CD8-positive, alpha-beta memory T cell (primary cell): Measurements from ENCODE around the gene DNAJB12. TPM values are rescaled to one million over a fixed set of nuclear protein-coding genes. Genes with fewer than 3 reads are reported as not detected.

Source experiments
- CTCF ChIA-PET: fragments of 350-600 bp; sonication (Branson Sonifier 250); formaldehyde crosslinking; loops from one replicate; lab custom pipeline; 2021; ENCODE audit warnings: antibody characterized with exemption; lab: Charles Lee
- POLR2A ChIA-PET: fragments of 350-600 bp; sonication (Branson Sonifier 250); formaldehyde crosslinking; loops from one replicate; lab custom pipeline; 2021; ENCODE audit warnings: antibody characterized with exemption; lab: Charles Lee
- DNase-seq, 5 donors: peaks; one replicate each; pipeline versions ENCODE4 v3.0.0 to v3.0.0-alpha.2; 2020 to 2022; ENCODE audit warnings: mixed read lengths in 1 of 5
- H3K27ac ChIP-seq: one replicate; pipeline ENCODE4 v1.7.0; 2013; ENCODE audit warnings: low read depth, mild to moderate bottlenecking, low read length, moderate library complexity
- H3K27me3 ChIP-seq: 2 replicates; pipeline ENCODE4 v1.7.0; 2013; ENCODE audit warnings: low read length, mild to moderate bottlenecking; ENCODE audit not compliant: insufficient read depth, poor library complexity, severe bottlenecking
- H3K36me3 ChIP-seq: 2 replicates; pipeline ENCODE4 v1.7.0; 2013; ENCODE audit warnings: mild to moderate bottlenecking, low read length, moderate library complexity; ENCODE audit not compliant: insufficient read depth
- H3K4me1 ChIP-seq: 2 replicates; pipeline ENCODE4 v1.7.0; 2013; ENCODE audit warnings: mild to moderate bottlenecking, low read length, moderate library complexity; ENCODE audit not compliant: insufficient read depth
- H3K4me3 ChIP-seq: 2 replicates; pipeline ENCODE4 v1.7.0; 2013; ENCODE audit warnings: mild to moderate bottlenecking, low read length
- H3K9me3 ChIP-seq: 2 replicates; pipeline ENCODE4 v1.7.0; 2013; ENCODE audit warnings: mild to moderate bottlenecking, low read length
- H3K27ac Mint-ChIP-seq, 8 donors: one replicate each; pipeline ENCODE4 v1.8.0; 2020 to 2021; ENCODE audit warnings: mixed read lengths in 8 of 8, mild to moderate bottlenecking in 6 of 8, inconsistent platforms in 3 of 8, moderate library complexity in 3 of 8
- H3K27me3 Mint-ChIP-seq, 2 donors: one replicate each; pipeline ENCODE4 v1.8.0; 2020 to 2021; ENCODE audit warnings: mixed read lengths in 2 of 2, mild to moderate bottlenecking in 1 of 2, moderate library complexity in 1 of 2
- H3K36me3 Mint-ChIP-seq, 3 donors: one replicate each; pipeline ENCODE4 v1.8.0; 2020 to 2021; ENCODE audit warnings: mixed read lengths in 3 of 3, inconsistent platforms in 1 of 3, mild to moderate bottlenecking in 1 of 3
- H3K4me1 Mint-ChIP-seq, 3 donors: one replicate each; pipeline ENCODE4 v1.8.0; 2020 to 2021; ENCODE audit warnings: mixed read lengths in 3 of 3, inconsistent platforms in 1 of 3, mild to moderate bottlenecking in 1 of 3
- H3K4me3 Mint-ChIP-seq, 7 donors: one replicate each; pipeline ENCODE4 v1.8.0; 2020 to 2021; ENCODE audit warnings: mixed read lengths in 7 of 7, mild to moderate bottlenecking in 6 of 7, moderate library complexity in 4 of 7, inconsistent platforms in 2 of 7
- H3K9me3 Mint-ChIP-seq, 5 donors: one replicate each; pipeline ENCODE4 v1.8.0; 2020 to 2022; ENCODE audit warnings: mixed read lengths in 5 of 5, mild to moderate bottlenecking in 3 of 5, moderate library complexity in 2 of 5, inconsistent platforms in 1 of 5
- polyA plus RNA-seq: library from polyadenylated mRNA; unstranded; fragments of 300-500 nt; fragmentation: Illumina TruSeq; gene quantifications from one replicate; pipeline ENCODE4 v1.2.3, GENCODE V29; 2021
- total RNA-seq, 2 experiments: library from RNA; stranded (reverse); gene quantifications; one replicate each; pipeline ENCODE4 v1.2.3, GENCODE V29; 2021

Gene DNAJB12
- total and polyA plus RNA-seq, 3 experiments from 2014 or later = 28.0 to 30.4 (median 29.4) TPM

DNA sequence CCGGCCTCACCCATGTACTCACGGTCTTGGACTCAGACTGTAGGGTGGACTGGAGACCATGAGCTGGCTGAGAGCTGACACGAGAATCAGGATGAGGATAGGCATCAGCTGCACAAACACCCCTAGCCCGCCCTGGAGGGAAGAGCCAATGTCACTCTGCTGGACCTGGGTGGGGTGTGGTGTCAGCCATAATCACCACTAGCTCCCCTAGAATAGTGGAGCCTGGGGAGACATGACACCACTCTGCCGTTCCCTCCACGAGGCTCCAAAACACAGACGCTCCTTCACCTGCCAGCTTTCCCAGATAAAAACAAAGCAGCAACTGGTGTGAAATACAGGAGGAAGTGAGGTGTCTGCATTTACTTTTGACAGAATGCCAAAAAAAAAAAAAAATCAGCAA is 16.5 kb downstream of the DNAJB12 start:
- H3K4me1 Mint-ChIP-seq = peaks cover 44 to 60% (median 46%) of the 10 kb centered on the region in 3 donors

DNA sequence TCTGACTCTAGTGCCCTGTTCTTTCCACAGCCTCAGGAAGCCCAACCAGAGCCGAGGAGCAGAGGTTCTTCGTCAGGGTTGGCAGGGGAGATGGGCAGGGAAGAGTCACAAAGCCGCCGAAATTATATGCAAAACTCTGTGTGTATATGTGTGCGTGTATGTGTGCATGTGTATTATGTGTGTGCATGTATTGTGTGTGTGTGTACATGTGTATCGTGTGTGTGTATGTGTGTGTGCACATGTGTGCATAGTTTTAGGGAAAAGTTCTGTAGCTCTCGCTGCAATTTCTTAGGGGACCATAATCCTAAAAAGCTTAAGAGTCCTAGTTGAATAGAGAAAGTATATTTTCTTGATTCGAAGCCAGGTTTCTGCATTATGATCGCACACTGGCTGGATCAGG is 17.0 kb downstream of the DNAJB12 start:
- H3K36me3 ChIP-seq = peaks cover 16% of the 10 kb centered on the region
- no peak overlapping the region for H3K27ac ChIP-seq
- Mint-ChIP-seq H3K27me3 (no peaks in the 10 kb centered on the region), H3K27ac (peak overlapping the region in 4 of 8 donors; percentile 12 to 90 (median 50)), H3K36me3 (peaks cover 0 to 42% (median 6%) of the 10 kb centered on the region in 3 donors), H3K9me3 (no peaks in the 10 kb centered on the region), H3K4me3 (peak overlapping the region in 1 of 7 donors; percentile 51), H3K4me1 (peaks cover 49 to 64% (median 50%) of the 10 kb centered on the region in 3 donors)
- DNase-seq = no peak
- ChIA-PET POLR2A (interaction anchor here (1.0 to 1.3 kb wide), 2 partner anchors 122 to 289 kb away, joined by 3 read pairs; partner anchors contain the start of genes ANAPC16 and ASCC1), CTCF (interaction anchor here (0.5 to 7.3 kb wide), 41 partner anchors 8 to 441 kb away, joined by 3 to 88 read pairs (median 5); partner anchors contain the start of genes ANAPC16, ASCC1, DDIT4 and DNAJB12)
- H3K4me1 ChIP-seq = peaks cover 51% of the 10 kb centered on the region
- no peaks in the 10 kb centered on the region for H3K9me3 ChIP-seq
- no peaks in the 10 kb centered on the region for H3K27me3 ChIP-seq
- no peak overlapping the region for H3K4me3 ChIP-seq

More for the DNA sequence above, 16.5 kb downstream of the DNAJB12 start:
- H3K27ac Mint-ChIP-seq = peak overlapping the region in 4 of 8 donors; percentile 12 to 90 (median 50)
- H3K9me3 Mint-ChIP-seq = no peaks in the 10 kb centered on the region
- H3K4me3 ChIP-seq = no peak overlapping the region
- H3K4me1 ChIP-seq = peaks cover 46% of the 10 kb centered on the region
- H3K36me3 ChIP-seq = peaks cover 16% of the 10 kb centered on the region
- peak overlapping the region in 1 of 7 donors; percentile 51 for H3K4me3 Mint-ChIP-seq
- DNase-seq = no peak
- H3K9me3 ChIP-seq = no peaks in the 10 kb centered on the region
- POLR2A ChIA-PET = interaction anchor here (1.2 kb wide), 1 partner anchor 65 kb away, joined by 3 read pairs; the partner anchor contains the start of gene DDIT4
- H3K27me3 ChIP-seq = no peaks in the 10 kb centered on the region
- CTCF ChIA-PET = interaction anchor here (0.9 to 7.3 kb wide), 23 partner anchors 9 to 442 kb away, joined by 3 to 88 read pairs (median 6); partner anchors contain the start of genes ANAPC16, ASCC1, DDIT4 and SPOCK2
- H3K27me3 Mint-ChIP-seq = no peaks in the 10 kb centered on the region
- H3K27ac ChIP-seq = no peak overlapping the region
- peaks cover 0 to 47% (median 6%) of the 10 kb centered on the region in 3 donors for H3K36me3 Mint-ChIP-seq

DNA sequence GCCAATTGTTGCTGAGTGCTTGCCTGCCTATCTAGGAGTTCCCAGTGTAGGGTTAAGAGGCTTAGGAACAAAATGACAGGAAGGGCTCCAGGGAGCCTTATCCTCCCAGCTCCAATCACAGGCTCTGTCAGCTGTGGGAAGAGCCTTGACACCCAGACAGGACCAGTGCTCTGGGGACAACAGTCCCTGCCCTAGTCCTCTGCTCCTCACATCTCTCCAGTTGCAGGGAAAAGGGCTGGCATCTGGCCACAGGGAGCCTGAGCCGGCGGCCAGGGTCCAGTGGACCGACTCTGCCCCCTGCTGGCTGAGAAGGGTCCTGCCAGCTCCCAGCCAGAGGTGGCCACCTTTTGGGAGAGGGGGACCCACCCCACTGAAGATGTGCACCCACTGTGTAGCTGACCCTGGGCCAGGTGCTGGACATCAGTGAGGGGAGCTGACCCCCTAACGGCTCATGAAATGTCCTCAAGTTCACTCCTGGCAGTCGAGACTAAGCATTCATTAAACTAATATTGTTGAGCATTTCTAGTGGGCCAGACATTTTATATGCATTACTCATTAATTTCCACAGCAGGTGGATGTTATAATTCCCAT is 17.6 kb downstream of the DNAJB12 start:
- Histone ChIP-seq H3K27me3 (no peaks in the 10 kb centered on the region), H3K4me1 (peaks cover 57% of the 10 kb centered on the region), H3K36me3 (peaks cover 16% of the 10 kb centered on the region), H3K4me3 (no peak overlapping the region), H3K9me3 (no peaks in the 10 kb centered on the region), H3K27ac (no peak overlapping the region)
- ChIA-PET CTCF (interaction anchor here (0.5 to 7.3 kb wide), 42 partner anchors 8 to 441 kb away, joined by 3 to 88 read pairs (median 5); partner anchors contain the start of genes ANAPC16, ASCC1, DDIT4 and DNAJB12), POLR2A (interaction anchor here (1.0 to 1.3 kb wide), 3 partner anchors 122 to 289 kb away, joined by 3 to 4 read pairs (median 3); partner anchors contain the start of genes ANAPC16, ASCC1 and SPOCK2)
- Mint-ChIP-seq H3K4me1 (peaks cover 54 to 70% (median 55%) of the 10 kb centered on the region in 3 donors), H3K4me3 (peak overlapping the region in 3 of 7 donors; percentile 28 to 50 (median 32)), H3K36me3 (peaks cover 0 to 37% (median 6%) of the 10 kb centered on the region in 3 donors), H3K27me3 (no peaks in the 10 kb centered on the region), H3K27ac (peak overlapping the region in 7 of 8 donors; percentile 50 to 98 (median 92)), H3K9me3 (no peaks in the 10 kb centered on the region)
- DNase-seq = peak; percentile 41 to 71 (median 57)

DNA sequence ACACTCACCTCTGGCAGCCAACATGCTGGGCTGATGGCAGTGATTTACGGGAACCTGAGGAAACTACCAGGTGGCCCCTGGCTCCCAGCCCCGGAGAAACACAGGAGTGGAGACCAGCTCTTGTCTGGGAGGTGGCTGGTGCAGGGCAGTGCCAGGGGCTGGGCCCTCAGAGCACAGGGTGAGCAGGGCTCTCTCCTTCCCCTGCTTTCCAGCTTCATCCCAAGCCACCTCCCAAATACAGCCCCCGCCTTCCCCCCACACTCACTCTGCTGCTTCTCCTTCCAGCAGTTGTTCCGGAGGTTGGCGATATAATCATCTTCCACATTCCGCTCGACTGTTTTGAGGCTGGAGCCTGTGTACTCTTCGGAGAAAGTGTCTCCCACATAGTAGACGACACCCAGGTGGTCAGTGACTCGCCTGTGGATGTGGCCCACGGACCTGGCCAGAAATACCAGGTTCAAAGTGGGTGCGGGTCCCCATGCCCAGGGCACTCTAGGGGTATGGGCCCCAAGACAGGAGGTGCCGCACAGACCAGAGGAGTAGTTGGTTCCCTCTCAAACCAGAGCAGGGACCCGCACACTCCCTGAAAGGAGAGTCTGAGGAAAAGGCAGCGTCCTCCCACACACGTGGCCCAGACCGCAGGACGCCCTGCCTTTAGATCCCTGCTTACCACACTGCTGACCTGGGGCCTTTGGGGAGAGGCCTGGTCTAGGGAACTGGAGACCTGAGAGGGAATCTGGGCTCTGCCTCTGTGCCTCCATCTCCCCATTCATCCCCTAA is 18.3 kb downstream of the DNAJB12 start:
- Histone ChIP-seq H3K36me3 (peaks cover 16% of the 10 kb centered on the region), H3K9me3 (no peaks in the 10 kb centered on the region), H3K4me1 (peaks cover 64% of the 10 kb centered on the region), H3K4me3 (no peak overlapping the region), H3K27ac (no peak overlapping the region), H3K27me3 (no peaks in the 10 kb centered on the region)
- Mint-ChIP-seq H3K27ac (peak overlapping the region; percentile 1 to 99 (median 94)), H3K9me3 (no peaks in the 10 kb centered on the region), H3K4me3 (peak overlapping the region in 4 of 7 donors; percentile 32 to 78 (median 50)), H3K4me1 (peaks cover 59 to 73% (median 61%) of the 10 kb centered on the region in 3 donors), H3K36me3 (peaks cover 0 to 32% (median 6%) of the 10 kb centered on the region in 3 donors), H3K27me3 (peaks cover 0 to under 1% of the 10 kb centered on the region in 2 donors)
- POLR2A ChIA-PET = interaction anchor here (1.0 to 2.6 kb wide), 5 partner anchors 17 to 288 kb away, joined by 3 to 10 read pairs (median 3); partner anchors contain the start of genes ANAPC16, ASCC1 and SPOCK2
- DNase-seq = no peak
- CTCF ChIA-PET = interaction anchor here (0.8 to 7.3 kb wide), 39 partner anchors 8 to 440 kb away, joined by 3 to 88 read pairs (median 5); partner anchors contain the start of genes ANAPC16, ASCC1, DDIT4 and DNAJB12

DNA sequence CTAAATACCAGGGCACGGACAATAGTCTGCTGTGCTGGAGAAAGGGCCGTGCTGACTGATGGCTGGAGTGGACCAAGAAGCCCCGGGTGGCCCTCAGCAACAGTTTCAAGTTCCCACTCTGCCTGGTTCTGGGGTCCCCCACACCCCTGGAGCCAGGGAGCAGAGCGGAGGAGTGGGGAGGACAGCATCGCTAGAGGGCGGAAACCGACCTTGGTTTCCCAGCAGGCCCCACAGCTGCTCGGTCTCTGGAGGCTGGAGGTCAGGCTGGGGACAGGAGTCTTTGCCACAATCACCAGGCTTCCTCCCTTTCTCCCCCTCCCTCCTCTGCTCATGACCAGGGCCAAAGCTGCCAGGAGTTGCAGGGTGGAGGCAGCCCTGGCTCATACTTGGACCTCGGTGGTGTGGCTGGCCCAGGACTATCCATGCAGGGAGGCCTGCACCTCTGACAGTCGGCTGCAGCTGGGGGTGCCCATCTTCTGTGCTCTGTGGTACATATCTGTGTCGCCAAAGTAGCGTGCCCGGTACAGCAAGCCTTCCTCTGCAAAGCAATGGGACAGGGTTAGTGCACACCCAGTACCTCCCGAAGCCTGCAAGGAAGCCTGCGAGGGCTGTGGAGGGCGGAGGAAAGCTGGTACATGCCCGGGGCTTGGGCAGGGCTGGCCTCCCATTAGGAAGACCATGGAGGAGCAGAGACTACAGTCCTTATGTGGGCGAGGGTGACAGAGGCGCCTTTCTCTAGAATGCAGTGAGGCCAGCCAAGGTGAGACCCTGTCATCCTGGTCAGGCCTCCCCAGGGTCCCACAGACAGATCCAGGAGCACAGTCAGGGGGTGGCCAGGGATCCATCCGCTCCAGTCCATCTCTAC is 19.1 kb downstream of the DNAJB12 start:
- H3K36me3 Mint-ChIP-seq = peaks cover 0 to 25% (median 4%) of the 10 kb centered on the region in 3 donors

DNA sequence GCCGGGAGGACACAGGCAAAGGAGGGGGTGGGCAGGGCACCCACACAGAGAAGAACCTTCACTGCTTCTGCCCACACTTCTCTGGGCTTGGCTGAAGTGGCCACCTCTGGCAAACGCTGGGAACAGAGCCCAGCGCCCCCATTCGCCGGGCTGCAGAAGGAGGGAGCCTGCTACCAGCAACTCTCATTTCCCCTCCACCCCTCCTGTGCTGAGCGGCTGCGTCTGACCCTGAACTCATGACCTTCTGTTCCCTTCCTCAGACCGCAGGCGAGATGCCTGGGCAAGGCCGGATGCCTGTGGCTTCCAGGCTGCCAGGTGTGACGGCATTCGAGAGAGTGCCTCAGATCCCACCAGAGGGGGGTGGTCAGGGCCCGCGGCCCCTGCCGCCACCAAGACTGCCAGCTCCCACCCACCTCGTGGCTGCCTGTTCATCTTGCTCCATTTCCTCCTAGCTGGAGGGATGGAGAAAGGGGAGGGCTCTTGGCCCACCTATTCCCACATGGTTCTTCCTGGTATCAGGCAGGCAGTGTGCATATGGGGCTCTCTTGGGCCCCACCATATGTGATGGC is 19.8 kb downstream of the DNAJB12 start:
- Histone ChIP-seq H3K4me1 (peaks cover 71% of the 10 kb centered on the region), H3K4me3 (peak overlapping the region; percentile 55), H3K27me3 (no peaks in the 10 kb centered on the region), H3K36me3 (peaks cover 9% of the 10 kb centered on the region), H3K9me3 (no peaks in the 10 kb centered on the region), H3K27ac (peak overlapping the region; percentile 77)
- H3K27me3 Mint-ChIP-seq = peaks cover 0 to 1% of the 10 kb centered on the region in 2 donors
- peak overlapping the region; percentile 71 to 99 (median 95) for H3K27ac Mint-ChIP-seq
- peaks cover 0 to 20% (median 4%) of the 10 kb centered on the region in 3 donors for H3K36me3 Mint-ChIP-seq
- peaks cover 66 to 80% (median 75%) of the 10 kb centered on the region in 3 donors for H3K4me1 Mint-ChIP-seq
- DNase-seq = peak; percentile 77 to 96 (median 94)
- ChIA-PET CTCF (interaction anchor here (0.6 to 7.3 kb wide), 13 partner anchors 9 to 286 kb away, joined by 3 to 88 read pairs (median 4); partner anchors contain the start of genes DDIT4 and SPOCK2), POLR2A (interaction anchor here (1.3 to 2.6 kb wide), 4 partner anchors 15 to 62 kb away, joined by 3 to 13 read pairs (median 8); no protein-coding TSS in a partner anchor)
- H3K4me3 Mint-ChIP-seq = peak overlapping the region; percentile 55 to 89 (median 71)
- H3K9me3 Mint-ChIP-seq = no peaks in the 10 kb centered on the region

More for the DNA sequence above, 19.1 kb downstream of the DNAJB12 start:
- Mint-ChIP-seq H3K27me3 (peaks cover 0 to 1% of the 10 kb centered on the region in 2 donors), H3K27ac (peak overlapping the region; percentile 71 to 99 (median 95)), H3K4me1 (peaks cover 62 to 76% (median 68%) of the 10 kb centered on the region in 3 donors), H3K4me3 (peak overlapping the region; percentile 60 to 89 (median 71)), H3K9me3 (no peaks in the 10 kb centered on the region)
- peak overlapping the region; percentile 55 for H3K4me3 ChIP-seq
- H3K27ac ChIP-seq = peak overlapping the region; percentile 77
- POLR2A ChIA-PET = interaction anchor here (1.3 to 2.6 kb wide), 5 partner anchors 16 to 248 kb away, joined by 3 to 13 read pairs (median 6); partner anchors contain the start of gene SPOCK2
- peaks cover 69% of the 10 kb centered on the region for H3K4me1 ChIP-seq
- peaks cover 11% of the 10 kb centered on the region for H3K36me3 ChIP-seq
- H3K27me3 ChIP-seq = no peaks in the 10 kb centered on the region
- peak; percentile 27 to 68 (median 51) for DNase-seq
- CTCF ChIA-PET = interaction anchor here (0.8 to 7.3 kb wide), 15 partner anchors 9 to 437 kb away, joined by 3 to 88 read pairs (median 4); partner anchors contain the start of genes DDIT4 and SPOCK2
- no peaks in the 10 kb centered on the region for H3K9me3 ChIP-seq
